Prostate gland (tissue), 2 donors: ENCODE measurements around the gene ANGPT4.

ENCODE experiments used
- CTCF ChIP-seq, 4 experiments: fragments of 200-600 bp in 2 of 4; fragments of 450-650 bp in 2 of 4; sonication (generic) in 2 of 4; IDR thresholded peaks; 1 replicate in 3 of 4; 2 replicates in 1 of 4; pipeline ENCODE4 v1.5.1; 2016 to 2019; ENCODE audit warnings: antibody characterized with exemption in 4 of 4, mild to moderate bottlenecking in 2 of 4, moderate library complexity in 2 of 4
- POLR2A ChIP-seq: fragments of 450-650 bp; IDR thresholded peaks from one replicate; pipeline ENCODE4 v1.6.1; 2016; ENCODE audit warnings: antibody characterized with exemption, mild to moderate bottlenecking

- TF ChIP-seq CTCF (IDR thresholded peaks at IDR 0.05) (no peak), POLR2A (no peak)
Observed at GRCh38 chr20:952196-952795, 36.2 kb upstream of the ANGPT4 start.
